Endothelial cell of umbilical vein (primary cell): ENCODE results near the gene UTS2B. TPM values are rescaled to one million over a fixed set of nuclear protein-coding genes. Genes with fewer than 3 reads are reported as not detected.

Experiments used
- BruUV-seq: library from RNA; stranded (reverse); fragments of 400-500 nt; replicated peaks from 2 replicates; lab custom pipeline; 2021; lab: Mats Ljungman, UMichigan
- CTCF ChIA-PET: fragments of 300-600, 350-600 bp; sonication (Branson Sonifier 250); formaldehyde crosslinking; loops from one replicate; lab custom pipeline; 2021; ENCODE audit warnings: antibody characterized with exemption, inconsistent platforms; lab: Charles Lee
- POLR2A ChIA-PET: fragments of 300-600, 350-600 bp; sonication (Branson Sonifier 250); formaldehyde crosslinking; loops from one replicate; lab custom pipeline; 2021; ENCODE audit warnings: antibody characterized with exemption, inconsistent platforms; lab: Charles Lee
- DNase-seq: peaks from one replicate; pipeline ENCODE4 v3.0.0-alpha.2; 2011; ENCODE audit warnings: low read depth, low spot score
- FAIRE-seq: peaks from 2 replicates; lab custom pipeline; 2011; peaks lifted over from hg19 to GRCh38; lab: Jason Lieb, UNC
- H2AFZ ChIP-seq: 2 replicates; pipeline ENCODE4 v1.6.0; 2012; ENCODE audit warnings: low read depth, low read length, control low read depth, inconsistent platforms
- H3K27ac ChIP-seq: 2 replicates; pipeline ENCODE4 v1.5.1; 2011; ENCODE audit warnings: low read depth, mild to moderate bottlenecking, control low read depth, low read length, moderate library complexity; ENCODE audit not compliant: insufficient read depth
- H3K27me3 ChIP-seq, 2 experiments: 2 replicates each; pipeline versions ENCODE4 v1.6.0 to v1.6.1; 2011; ENCODE audit warnings: low read length in 2 of 2, mixed read lengths in 1 of 2; ENCODE audit not compliant: control insufficient read depth in 2 of 2, insufficient read depth in 2 of 2
- H3K36me3 ChIP-seq, 2 experiments: 2 replicates in 1 of 2; 3 replicates in 1 of 2; pipeline ENCODE4 v1.5.1; 2011; ENCODE audit warnings: low read length in 2 of 2, mild to moderate bottlenecking in 1 of 2, moderate library complexity in 1 of 2; ENCODE audit not compliant: control insufficient read depth in 2 of 2, insufficient read depth in 2 of 2; ENCODE audit errors: extremely low read depth in 1 of 2
- H3K4me1 ChIP-seq: 3 replicates; pipeline ENCODE4 v1.5.1; 2011; ENCODE audit warnings: mild to moderate bottlenecking, low read length; ENCODE audit not compliant: control insufficient read depth, insufficient read depth; ENCODE audit errors: extremely low read depth
- H3K4me2 ChIP-seq: 2 replicates; pipeline ENCODE4 v1.6.1; 2011; ENCODE audit warnings: low read length, control low read depth, mixed read lengths; ENCODE audit not compliant: insufficient read depth
- H3K4me3 ChIP-seq, 3 experiments: fragments of 200-600 bp in 1 of 3; sonication (generic), shearing (Covaris generic) in 1 of 3; replicated peaks in 1 of 3; 2 replicates each; pipeline ENCODE4 v1.5.1; 2011 to 2016; ENCODE audit warnings: control low read depth in 3 of 3, low read length in 3 of 3, mild to moderate bottlenecking in 2 of 3, inconsistent platforms in 1 of 3, low read depth in 1 of 3, moderate library complexity in 1 of 3; ENCODE audit not compliant: insufficient read depth in 1 of 3
- H3K79me2 ChIP-seq: 2 replicates; pipeline ENCODE4 v1.6.0; 2012; ENCODE audit warnings: low read length, inconsistent platforms; ENCODE audit not compliant: control insufficient read depth, insufficient read depth
- H3K9ac ChIP-seq: replicated peaks from 2 replicates; pipeline ENCODE3; 2011; ENCODE audit warnings: low read length, control low read depth; ENCODE audit not compliant: insufficient read depth; ENCODE audit errors: extremely low read depth
- H3K9me1 ChIP-seq: replicated peaks from 3 replicates; pipeline ENCODE4 v1.6.0; 2011; ENCODE audit warnings: mild to moderate bottlenecking, low read length; ENCODE audit not compliant: control insufficient read depth, insufficient read depth; ENCODE audit errors: extremely low read depth
- H3K9me3 ChIP-seq: replicated peaks from 2 replicates; pipeline ENCODE4 v1.5.1; 2012; ENCODE audit warnings: low read length, inconsistent platforms; ENCODE audit not compliant: control insufficient read depth, insufficient read depth
- H4K20me1 ChIP-seq: replicated peaks from 2 replicates; pipeline ENCODE3; 2011; ENCODE audit warnings: mild to moderate bottlenecking, low read length; ENCODE audit not compliant: control insufficient read depth, insufficient read depth; ENCODE audit errors: extremely low read depth
- EZH2 ChIP-seq: IDR thresholded peaks from 2 replicates; pipeline ENCODE4 v1.6.1; 2012; ENCODE audit warnings: borderline replicate concordance, low read depth, mild to moderate bottlenecking, moderate library complexity, low read length, inconsistent platforms; ENCODE audit not compliant: severe bottlenecking
- FOS ChIP-seq: IDR thresholded peaks from 2 replicates; pipeline ENCODE4 v1.6.1; 2011; ENCODE audit warnings: mild to moderate bottlenecking, low read length, moderate library complexity, borderline replicate concordance; ENCODE audit not compliant: insufficient read depth
- GATA2 ChIP-seq: IDR thresholded peaks from 2 replicates; pipeline ENCODE4 v1.7.0; 2011; ENCODE audit warnings: low read depth, mild to moderate bottlenecking, moderate library complexity, mixed read lengths, low read length; ENCODE audit not compliant: insufficient read length, insufficient read depth
- JUN ChIP-seq: IDR thresholded peaks from 2 replicates; pipeline ENCODE4 v1.6.1; 2011; ENCODE audit warnings: borderline replicate concordance, low read depth; ENCODE audit not compliant: insufficient read length, insufficient read depth
- MYC ChIP-seq: IDR thresholded peaks from one replicate; pipeline ENCODE4 v1.6.1; 2011; ENCODE audit warnings: mild to moderate bottlenecking, low read depth, low read length
- POLR2A ChIP-seq: IDR thresholded peaks from 2 replicates; pipeline ENCODE4 v1.6.1; 2012; ENCODE audit warnings: low read depth, mild to moderate bottlenecking, control low read depth, low read length
- POLR2AphosphoS5 ChIP-seq: IDR thresholded peaks from 2 replicates; pipeline ENCODE4 v1.6.1; 2012; ENCODE audit warnings: low read depth, mild to moderate bottlenecking, control low read depth, low read length, moderate library complexity; ENCODE audit not compliant: insufficient read depth
- dilution Hi-C: fragments of 300-500 bp; cut with MboI; formaldehyde crosslinking; loops from one replicate; pipeline ENCODE4 v1.15.0; 2019; ENCODE audit warnings: low sequenced_read_pairs; ENCODE audit not compliant: extremely low pct_ligation_motif_present
- intact Hi-C: fragments of 100-400 bp; cut with micrococcal nuclease; formaldehyde crosslinking; loops from one replicate; pipeline ENCODE4 v1.10.0; 2022
- polyA plus RNA-seq, 4 experiments: library from polyadenylated mRNA; depleted of rRNA in 3 of 4; stranded (reverse) in 3 of 4; unstranded in 1 of 4; fragments of >200 nt; gene quantifications; 2 replicates each; pipeline versions ENCODE4 v1.2.1 to v1.2.3, GENCODE V29; 2011 to 2012; ENCODE audit warnings: missing spikeins in 1 of 4
- total RNA-seq: library from RNA; stranded (reverse); gene quantifications from 2 replicates; pipeline ENCODE4 v1.2.3, GENCODE V29; 2021
- TF ChIP-seq, protein P1 (sequence below): IDR thresholded peaks from 2 replicates; pipeline ENCODE4 v1.6.1; 2011; ENCODE audit not compliant: insufficient read depth, insufficient read length
- TF ChIP-seq, protein P2 (sequence below), 2 donors: IDR thresholded peaks; 1 replicate in 1 of 2; 2 replicates in 1 of 2; pipeline ENCODE4 v1.5.1; 2011; ENCODE audit warnings: low read length in 2 of 2, mild to moderate bottlenecking in 2 of 2, moderate library complexity in 2 of 2, control low read depth in 1 of 2, inconsistent platforms in 1 of 2, low read depth in 1 of 2; ENCODE audit not compliant: insufficient read depth in 1 of 2; ENCODE audit errors: extremely low read depth in 1 of 2

The UTS2B gene
- total and polyA plus RNA-seq, 2 donors (not counting 3 experiments of a cell fraction or from before 2014, with no cell fraction given), result 0.21 to 1.1 TPM

DNA sequence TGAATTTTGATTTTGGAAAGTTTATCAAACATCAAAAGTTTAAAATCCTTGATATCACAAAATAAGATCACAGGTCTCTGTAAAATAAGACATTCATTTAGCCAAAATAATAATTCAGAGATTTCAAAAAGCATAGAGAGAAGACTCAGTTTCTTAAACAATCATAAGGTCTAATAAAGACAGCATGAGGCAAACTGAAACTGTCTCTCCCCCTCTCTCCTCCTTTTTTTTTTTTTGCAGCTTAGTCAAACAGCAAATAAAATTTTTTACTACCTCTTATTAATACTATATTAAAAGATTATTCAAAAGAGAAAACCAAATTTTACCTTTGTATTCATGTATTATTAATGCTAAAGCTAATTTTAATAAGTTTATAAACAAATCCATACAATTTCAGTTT lies 73.9 kb downstream of the UTS2B start:
- no peak overlapping the region for H3K27ac ChIP-seq
- no peak overlapping the region for H3K4me2 ChIP-seq
- H2AFZ ChIP-seq, result no peak overlapping the region
- H4K20me1 ChIP-seq, result no peaks in the 10 kb centered on the region
- FAIRE-seq (no peak), DNase-seq (no peak)
- H3K27me3 ChIP-seq, result no peaks in the 10 kb centered on the region
- H3K36me3 ChIP-seq, result no peaks in the 10 kb centered on the region
- TF ChIP-seq POLR2A, result no peak
- TF ChIP-seq, protein P1, sequence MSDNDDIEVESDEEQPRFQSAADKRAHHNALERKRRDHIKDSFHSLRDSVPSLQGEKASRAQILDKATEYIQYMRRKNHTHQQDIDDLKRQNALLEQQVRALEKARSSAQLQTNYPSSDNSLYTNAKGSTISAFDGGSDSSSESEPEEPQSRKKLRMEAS, result no peak
- TF ChIP-seq JUN, result no peak
- no peak for TF ChIP-seq POLR2AphosphoS5
- TF ChIP-seq, protein P2, sequence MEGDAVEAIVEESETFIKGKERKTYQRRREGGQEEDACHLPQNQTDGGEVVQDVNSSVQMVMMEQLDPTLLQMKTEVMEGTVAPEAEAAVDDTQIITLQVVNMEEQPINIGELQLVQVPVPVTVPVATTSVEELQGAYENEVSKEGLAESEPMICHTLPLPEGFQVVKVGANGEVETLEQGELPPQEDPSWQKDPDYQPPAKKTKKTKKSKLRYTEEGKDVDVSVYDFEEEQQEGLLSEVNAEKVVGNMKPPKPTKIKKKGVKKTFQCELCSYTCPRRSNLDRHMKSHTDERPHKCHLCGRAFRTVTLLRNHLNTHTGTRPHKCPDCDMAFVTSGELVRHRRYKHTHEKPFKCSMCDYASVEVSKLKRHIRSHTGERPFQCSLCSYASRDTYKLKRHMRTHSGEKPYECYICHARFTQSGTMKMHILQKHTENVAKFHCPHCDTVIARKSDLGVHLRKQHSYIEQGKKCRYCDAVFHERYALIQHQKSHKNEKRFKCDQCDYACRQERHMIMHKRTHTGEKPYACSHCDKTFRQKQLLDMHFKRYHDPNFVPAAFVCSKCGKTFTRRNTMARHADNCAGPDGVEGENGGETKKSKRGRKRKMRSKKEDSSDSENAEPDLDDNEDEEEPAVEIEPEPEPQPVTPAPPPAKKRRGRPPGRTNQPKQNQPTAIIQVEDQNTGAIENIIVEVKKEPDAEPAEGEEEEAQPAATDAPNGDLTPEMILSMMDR (IDR thresholded peaks at IDR 0.05; ENCODE audit: extremely low read depth in 1 of 2, insufficient read depth in 1 of 2, low read depth in 1 of 2, low read length in 2 of 2), result no peak
- TF ChIP-seq GATA2, result no peak
- no peak for TF ChIP-seq EZH2
- no peak for TF ChIP-seq MYC
- no peak for TF ChIP-seq FOS
- H3K4me3 ChIP-seq, result no peak overlapping the region
- H3K9ac ChIP-seq, result no peak overlapping the region
- no peaks in the 10 kb centered on the region for H3K9me3 ChIP-seq
- intact Hi-C loops (no loop called here), dilution Hi-C loops (no loop called here)
- no peaks in the 10 kb centered on the region for H3K79me2 ChIP-seq
- CTCF ChIA-PET, result no interaction called here
- H3K4me1 ChIP-seq, result no peaks in the 10 kb centered on the region
- H3K9me1 ChIP-seq, result no peaks in the 10 kb centered on the region
- BruUV-seq, result no TSS peak
- POLR2A ChIA-PET, result no interaction called here
